NCI-H1930 (cell line): ENCODE data around the gene KIAA2012.

ENCODE experiments used
- DNase-seq, 2 experiments: peaks; one replicate each; lab custom pipeline; 2025; lab: John Stamatoyannopoulos, UW

The KIAA2012 gene

GRCh38 chr2:202088777-202089176 lies 15.7 kb downstream of the KIAA2012 start:
- no peak for DNase-seq

GRCh38 chr2:202090530-202090929 lies 17.5 kb downstream of the KIAA2012 start:
- no peak for DNase-seq

GRCh38 chr2:202091476-202091875 lies 18.4 kb downstream of the KIAA2012 start:
- DNase-seq: no peak

- no peak for DNase-seq
Measured at GRCh38 chr2:202094426-202094986, 21.5 kb downstream of the KIAA2012 start.

- no peak for DNase-seq
Measured at GRCh38 chr2:202095235-202095634, 22.2 kb downstream of the KIAA2012 start.

GRCh38 chr2:202096736-202097135 lies 23.7 kb downstream of the KIAA2012 start:
- DNase-seq: no peak

GRCh38 chr2:202098291-202098690 lies 25.2 kb downstream of the KIAA2012 start:
- no peak for DNase-seq

- no peak for DNase-seq
Measured at GRCh38 chr2:202099515-202099914, 26.5 kb downstream of the KIAA2012 start.

GRCh38 chr2:202100176-202100575 lies 27.1 kb downstream of the KIAA2012 start:
- no peak for DNase-seq

- no peak for DNase-seq
Measured at GRCh38 chr2:202101026-202101579, 28.0 kb downstream of the KIAA2012 start.

- DNase-seq: no peak
Measured at GRCh38 chr2:202102425-202103000, 29.5 kb downstream of the KIAA2012 start.

- DNase-seq: peak; percentile 33 to 40
Measured at GRCh38 chr2:202104286-202104870, 31.3 kb downstream of the KIAA2012 start.

GRCh38 chr2:202105025-202105424 lies 32.0 kb downstream of the KIAA2012 start:
- no peak for DNase-seq

- DNase-seq: no peak
Measured at GRCh38 chr2:202108345-202108744, 35.3 kb downstream of the KIAA2012 start.

- DNase-seq: no peak
Measured at GRCh38 chr2:202109139-202109736, 36.2 kb downstream of the KIAA2012 start.

- peak in 1 of 2 experiments; percentile 17 for DNase-seq
Measured at GRCh38 chr2:202109737-202110184, 36.7 kb downstream of the KIAA2012 start.

- DNase-seq: no peak
Measured at GRCh38 chr2:202110491-202110890, 37.4 kb downstream of the KIAA2012 start.

- DNase-seq: no peak
Measured at GRCh38 chr2:202112041-202112440, 39.0 kb downstream of the KIAA2012 start.

- no peak for DNase-seq
Measured at GRCh38 chr2:202113571-202114142, 40.6 kb downstream of the KIAA2012 start.

- no peak for DNase-seq
Measured at GRCh38 chr2:202114291-202114690, 41.2 kb downstream of the KIAA2012 start.

GRCh38 chr2:202114795-202115194 lies 41.7 kb downstream of the KIAA2012 start:
- no peak for DNase-seq

- DNase-seq: no peak
Measured at GRCh38 chr2:202115479-202115971, 42.5 kb downstream of the KIAA2012 start.
